ENCODE measurements around the gene GLIS1. TPM values are rescaled to one million over a fixed set of nuclear protein-coding genes. Genes with fewer than 3 reads are reported as not detected.

GLIS1 gene
- total RNA-seq, 2 donors from 2014 or later, result not detected

- no peaks in the 10 kb centered on the region for H3K27me3 Mint-ChIP-seq
- H3K9me3 Mint-ChIP-seq, result no peaks in the 10 kb centered on the region
- H3K27ac Mint-ChIP-seq, result no peak overlapping the region
- H3K36me3 Mint-ChIP-seq, result no peaks in the 10 kb centered on the region
- ATAC-seq (no peak), DNase-seq (ENCODE audit: low spot score) (no peak)
- no peaks in the 10 kb centered on the region for H3K4me1 Mint-ChIP-seq (ENCODE audit: low read depth in 2 of 2)
- no peak overlapping the region for H3K4me3 Mint-ChIP-seq
Observed at GRCh38 chr1:53662169-53662568, 76.8 kb downstream of the GLIS1 start.

- no peaks in the 10 kb centered on the region for H3K36me3 Mint-ChIP-seq
- H3K4me1 Mint-ChIP-seq (ENCODE audit: low read depth in 2 of 2), result no peaks in the 10 kb centered on the region
- no peak overlapping the region for H3K4me3 Mint-ChIP-seq
- H3K9me3 Mint-ChIP-seq, result no peaks in the 10 kb centered on the region
- DNase-seq (ENCODE audit: low spot score) (no peak), ATAC-seq (no peak)
- peaks cover 3% of the 10 kb centered on the region in 2 donors for H3K27me3 Mint-ChIP-seq
- H3K27ac Mint-ChIP-seq, result no peak overlapping the region
Observed at GRCh38 chr1:53661496-53661895, 77.5 kb downstream of the GLIS1 start.

- Mint-ChIP-seq H3K9me3 (no peaks in the 10 kb centered on the region), H3K4me3 (no peak overlapping the region), H3K27me3 (peaks cover 7 to 8% of the 10 kb centered on the region in 2 donors), H3K4me1 (ENCODE audit: low read depth in 2 of 2) (no peaks in the 10 kb centered on the region), H3K27ac (no peak overlapping the region), H3K36me3 (no peaks in the 10 kb centered on the region)
- DNase-seq (ENCODE audit: low spot score) (no peak), ATAC-seq (peak in 1 of 2 donors; percentile 21)
Observed at GRCh38 chr1:53660666-53661065, 78.3 kb downstream of the GLIS1 start.

DNA sequence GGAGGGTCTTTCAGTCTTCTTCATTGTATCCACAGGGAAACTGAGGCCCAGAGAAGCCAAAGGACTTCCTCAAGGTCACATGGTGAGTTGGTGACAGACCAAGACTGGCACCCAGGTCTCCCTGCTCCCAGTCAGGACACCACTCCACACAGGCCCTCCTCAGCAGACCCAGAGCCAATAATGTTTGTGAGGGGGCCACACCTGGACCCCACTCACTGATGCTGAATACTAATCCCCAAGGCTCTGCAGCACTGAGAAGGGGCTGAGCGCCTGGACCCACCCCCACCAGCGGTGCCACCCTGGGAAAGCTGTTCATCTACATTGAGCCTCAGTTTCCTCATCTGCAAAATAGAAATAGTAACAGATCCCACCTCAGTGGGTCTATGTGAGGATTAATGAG is 79.5 kb downstream of the GLIS1 start:
- Mint-ChIP-seq H3K4me1 (ENCODE audit: low read depth in 2 of 2) (no peaks in the 10 kb centered on the region), H3K27me3 (peaks cover 12 to 19% of the 10 kb centered on the region in 2 donors), H3K27ac (no peak overlapping the region), H3K36me3 (no peaks in the 10 kb centered on the region), H3K9me3 (no peaks in the 10 kb centered on the region), H3K4me3 (no peak overlapping the region)
- ATAC-seq, result no peak
- DNase-seq (ENCODE audit: low spot score), result no peak

GRCh38 chr1:53658489-53659230 is 80.3 kb downstream of the GLIS1 start:
- ATAC-seq (no peak), DNase-seq (ENCODE audit: low spot score) (no peak)
- Mint-ChIP-seq H3K27me3 (peaks cover 18 to 26% of the 10 kb centered on the region in 2 donors), H3K36me3 (no peaks in the 10 kb centered on the region), H3K9me3 (no peaks in the 10 kb centered on the region), H3K4me3 (no peak overlapping the region), H3K27ac (no peak overlapping the region), H3K4me1 (ENCODE audit: low read depth in 2 of 2) (no peaks in the 10 kb centered on the region)

DNA sequence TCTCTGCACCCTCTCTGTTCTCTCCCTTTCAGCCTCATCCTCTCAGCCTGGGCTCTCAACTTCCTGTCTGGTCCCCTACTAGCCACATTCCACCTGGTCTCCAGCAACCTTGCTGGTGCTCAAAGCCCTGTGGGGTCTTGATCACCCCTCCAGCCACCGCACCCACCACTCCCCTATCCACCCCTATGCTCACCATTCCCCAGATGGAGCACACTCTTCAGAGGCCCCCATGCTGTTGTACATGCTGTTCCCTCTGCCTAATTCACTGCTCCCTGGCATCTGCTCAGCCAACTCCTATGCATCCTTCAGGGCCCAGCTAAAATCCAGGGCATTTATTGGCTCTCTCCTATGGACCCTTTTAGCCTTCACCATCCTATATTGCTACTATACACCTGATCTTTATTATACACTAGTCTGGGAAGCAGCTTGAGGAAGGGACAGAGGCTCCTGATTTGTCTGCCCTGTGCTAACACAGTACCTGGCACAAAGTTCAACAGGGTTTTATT is 81.0 kb downstream of the GLIS1 start:
- Mint-ChIP-seq H3K9me3 (no peaks in the 10 kb centered on the region), H3K27me3 (peaks cover 18 to 26% of the 10 kb centered on the region in 2 donors), H3K4me1 (ENCODE audit: low read depth in 2 of 2) (no peaks in the 10 kb centered on the region), H3K27ac (no peak overlapping the region), H3K4me3 (no peak overlapping the region), H3K36me3 (no peaks in the 10 kb centered on the region)
- DNase-seq (ENCODE audit: low spot score) (no peak), ATAC-seq (no peak)

- H3K36me3 Mint-ChIP-seq, result no peaks in the 10 kb centered on the region
- H3K27ac Mint-ChIP-seq, result no peak overlapping the region
- ATAC-seq (no peak), DNase-seq (ENCODE audit: low spot score) (no peak)
- H3K4me3 Mint-ChIP-seq, result no peak overlapping the region
- no peaks in the 10 kb centered on the region for H3K4me1 Mint-ChIP-seq (ENCODE audit: low read depth in 2 of 2)
- H3K9me3 Mint-ChIP-seq, result no peaks in the 10 kb centered on the region
- H3K27me3 Mint-ChIP-seq, result peaks cover 18 to 26% of the 10 kb centered on the region in 2 donors
Observed at GRCh38 chr1:53657531-53657805, 81.5 kb downstream of the GLIS1 start.

- ATAC-seq, result no peak
- H3K27me3 Mint-ChIP-seq, result peaks cover 18 to 26% of the 10 kb centered on the region in 2 donors
- H3K4me3 Mint-ChIP-seq, result no peak overlapping the region
- H3K27ac Mint-ChIP-seq, result no peak overlapping the region
- H3K4me1 Mint-ChIP-seq (ENCODE audit: low read depth in 2 of 2), result no peaks in the 10 kb centered on the region
- H3K36me3 Mint-ChIP-seq, result no peaks in the 10 kb centered on the region
- H3K9me3 Mint-ChIP-seq, result no peaks in the 10 kb centered on the region
- DNase-seq (ENCODE audit: low spot score), result no peak
Observed at GRCh38 chr1:53656747-53657530, 82.0 kb downstream of the GLIS1 start.

DNA sequence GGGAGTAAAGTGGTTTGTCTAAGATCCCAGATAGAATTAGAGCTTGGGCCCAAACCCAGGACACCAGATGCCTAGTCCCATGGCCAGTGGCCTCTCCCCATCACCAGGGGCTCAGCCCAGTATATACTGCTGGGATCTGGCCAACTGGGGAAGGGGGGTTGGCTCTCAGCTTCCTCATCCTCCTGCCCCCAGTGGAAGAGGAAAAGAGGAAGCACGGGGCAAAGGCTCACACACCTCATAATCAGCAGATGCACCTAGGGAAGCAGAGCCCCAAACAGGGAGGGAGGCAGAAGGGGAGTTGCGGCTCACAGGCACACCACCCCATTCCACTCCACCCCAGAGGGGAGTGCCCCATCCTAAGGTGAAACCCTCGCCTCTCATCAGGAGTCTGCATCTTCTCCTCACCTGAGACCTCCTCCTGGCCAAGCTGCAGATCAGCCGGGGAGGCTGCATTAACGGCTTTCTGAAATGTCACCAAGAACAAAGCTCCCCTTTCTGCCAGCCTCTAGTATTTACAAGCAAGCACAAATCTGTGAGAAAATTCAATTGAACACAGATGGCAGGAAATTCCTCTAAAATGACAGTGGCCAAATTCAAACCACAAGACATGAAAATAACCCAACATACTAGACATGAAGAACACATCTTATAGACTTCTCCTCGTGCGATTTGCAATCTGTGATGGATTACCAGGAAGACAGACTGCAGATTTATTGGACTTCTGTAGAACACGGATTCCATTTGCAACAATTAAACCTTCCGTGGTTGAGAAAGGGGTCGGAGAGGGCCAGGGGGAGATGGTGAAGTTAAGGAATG is 82.8 kb downstream of the GLIS1 start:
- Mint-ChIP-seq H3K27me3 (peaks cover 18 to 26% of the 10 kb centered on the region in 2 donors), H3K4me1 (ENCODE audit: low read depth in 2 of 2) (no peaks in the 10 kb centered on the region), H3K36me3 (no peaks in the 10 kb centered on the region), H3K27ac (no peak overlapping the region), H3K4me3 (no peak overlapping the region), H3K9me3 (no peaks in the 10 kb centered on the region)
- no peak for DNase-seq (ENCODE audit: low spot score)
- ATAC-seq, result no peak

DNA sequence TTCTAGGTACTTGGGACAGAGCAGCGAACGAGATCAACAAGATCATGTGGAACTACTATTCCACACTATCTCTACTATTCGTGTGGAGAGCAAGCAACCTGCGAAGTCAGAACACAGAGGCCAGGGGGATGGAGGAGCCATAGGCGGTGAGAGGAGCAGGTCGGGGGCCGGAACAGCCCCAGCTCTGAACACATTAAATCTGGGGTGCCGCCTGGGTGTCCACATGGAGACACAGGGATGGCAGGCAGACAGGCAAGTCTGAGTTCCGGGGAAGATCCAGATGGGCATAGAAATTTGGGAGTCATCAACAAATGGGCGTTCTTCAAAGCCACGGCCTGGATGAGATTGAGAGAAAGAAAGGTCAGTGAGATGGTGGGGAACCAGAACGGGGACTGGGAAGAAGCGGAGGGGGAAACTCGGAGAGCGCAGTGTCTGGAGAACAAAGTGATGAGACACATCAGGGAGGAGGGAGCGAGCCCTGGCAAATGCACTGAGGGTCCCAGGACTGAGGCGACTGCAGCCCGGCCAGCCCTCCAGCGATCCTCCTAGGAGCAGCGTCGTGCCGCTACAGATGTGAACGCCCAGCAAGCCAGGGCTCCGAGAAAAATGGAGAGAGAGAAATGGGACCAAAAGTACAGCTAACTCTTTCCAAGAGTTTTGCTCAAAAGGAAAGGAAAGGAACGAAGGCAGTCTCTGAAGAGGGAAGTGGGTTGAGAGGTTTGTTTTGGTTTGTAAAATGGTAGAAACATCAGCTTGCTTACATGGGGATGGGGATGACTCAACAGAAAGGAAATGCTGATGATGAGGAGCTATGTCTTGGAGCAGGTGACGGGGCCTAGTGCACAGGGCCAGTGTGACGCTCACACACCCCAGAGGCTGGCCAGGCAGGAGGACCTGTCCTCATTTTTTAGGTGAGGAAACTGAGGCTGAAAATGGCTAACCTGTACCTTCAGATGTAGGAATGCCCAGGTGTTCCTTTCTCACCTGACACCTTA is 84.5 kb downstream of the GLIS1 start:
- Mint-ChIP-seq H3K27me3 (peaks cover 22 to 33% of the 10 kb centered on the region in 2 donors), H3K27ac (no peak overlapping the region), H3K9me3 (no peaks in the 10 kb centered on the region), H3K4me3 (no peak overlapping the region), H3K4me1 (ENCODE audit: low read depth in 2 of 2) (no peaks in the 10 kb centered on the region), H3K36me3 (no peaks in the 10 kb centered on the region)
- DNase-seq (ENCODE audit: low spot score) (no peak), ATAC-seq (no peak)

- ATAC-seq (no peak), DNase-seq (ENCODE audit: low spot score) (no peak)
- peaks cover 22 to 35% of the 10 kb centered on the region in 2 donors for H3K27me3 Mint-ChIP-seq
- no peaks in the 10 kb centered on the region for H3K9me3 Mint-ChIP-seq
- no peaks in the 10 kb centered on the region for H3K4me1 Mint-ChIP-seq (ENCODE audit: low read depth in 2 of 2)
- no peak overlapping the region for H3K27ac Mint-ChIP-seq
- no peaks in the 10 kb centered on the region for H3K36me3 Mint-ChIP-seq
- no peak overlapping the region for H3K4me3 Mint-ChIP-seq
Observed at GRCh38 chr1:53653631-53654030, 85.3 kb downstream of the GLIS1 start.

GRCh38 chr1:53653200-53653575 is 85.8 kb downstream of the GLIS1 start:
- ATAC-seq, result no peak
- Mint-ChIP-seq H3K36me3 (no peaks in the 10 kb centered on the region), H3K27ac (no peak overlapping the region), H3K4me1 (ENCODE audit: low read depth in 2 of 2) (no peaks in the 10 kb centered on the region), H3K9me3 (no peaks in the 10 kb centered on the region), H3K27me3 (peaks cover 26 to 39% of the 10 kb centered on the region in 2 donors), H3K4me3 (no peak overlapping the region)
- DNase-seq (ENCODE audit: low spot score), result no peak

Measured in natural killer cell treated with Interleukin-12 subunit alpha and Interleukin-12 subunit beta and Interleukin-15 and Interleukin-18, amount 100 ng/mL, for 72 hours (primary cell).